ENCODE measurements around the gene YES1.

The YES1 gene

DNA sequence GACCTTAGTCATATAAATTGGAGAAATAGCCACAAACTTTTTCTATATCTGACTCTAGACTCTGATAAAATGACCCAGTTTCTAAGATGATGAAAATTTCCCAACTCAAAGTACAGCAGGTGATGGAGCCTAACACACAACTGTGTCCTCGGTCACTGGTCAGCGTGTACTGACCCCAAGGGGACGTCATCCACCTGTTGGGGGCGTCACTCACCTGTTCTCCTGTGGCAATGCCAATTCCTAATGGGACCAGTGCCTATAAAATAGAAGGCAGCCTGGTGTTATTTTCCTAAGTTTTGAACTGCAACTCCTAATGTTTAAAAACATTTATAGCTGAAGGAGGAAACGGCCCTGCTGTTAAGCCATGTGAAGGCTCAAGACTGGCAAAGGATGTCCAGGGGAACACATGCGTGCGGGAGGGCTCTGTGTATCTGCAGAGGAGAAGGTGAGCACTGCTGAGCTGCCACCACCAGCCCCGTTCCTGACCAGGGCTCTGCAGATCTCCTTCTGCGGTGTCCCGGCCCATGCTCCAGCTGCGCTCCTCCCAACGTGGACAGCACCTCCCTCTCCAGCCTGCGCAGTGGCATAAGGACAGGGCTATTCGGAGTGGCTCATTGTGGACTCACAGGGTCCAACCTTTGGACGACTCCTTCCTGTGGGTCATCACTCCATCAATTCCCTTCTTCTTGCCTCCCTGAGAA, 133.4 kb downstream of the YES1 start (continued):
- TF ChIP-seq ZNF10 (tag by site-specific recombination; IDR thresholded peaks at IDR 0.05) (no peak), SCRT2 (tag by site-specific recombination; IDR thresholded peaks at IDR 0.05) (peak; percentile 61), ZNF660 (tag by site-specific recombination; IDR thresholded peaks at IDR 0.05) (no peak), ZNF548 (tag by site-specific recombination; IDR thresholded peaks at IDR 0.05) (no peak), ZNF266 (tag by site-specific recombination; IDR thresholded peaks at IDR 0.05; ENCODE audit: low read depth) (no peak), ZFP3 (tag by site-specific recombination; IDR thresholded peaks at IDR 0.05; ENCODE audit: low read depth) (no peak), ZNF600 (tag by site-specific recombination; IDR thresholded peaks at IDR 0.05) (peak; percentile 29; the same call in 1 of the 2 replicates), BCL11A (tag by site-specific recombination; IDR thresholded peaks at IDR 0.05; ENCODE audit: low read depth) (no peak), RBAK (tag by site-specific recombination; IDR thresholded peaks at IDR 0.05) (no peak)

DNA sequence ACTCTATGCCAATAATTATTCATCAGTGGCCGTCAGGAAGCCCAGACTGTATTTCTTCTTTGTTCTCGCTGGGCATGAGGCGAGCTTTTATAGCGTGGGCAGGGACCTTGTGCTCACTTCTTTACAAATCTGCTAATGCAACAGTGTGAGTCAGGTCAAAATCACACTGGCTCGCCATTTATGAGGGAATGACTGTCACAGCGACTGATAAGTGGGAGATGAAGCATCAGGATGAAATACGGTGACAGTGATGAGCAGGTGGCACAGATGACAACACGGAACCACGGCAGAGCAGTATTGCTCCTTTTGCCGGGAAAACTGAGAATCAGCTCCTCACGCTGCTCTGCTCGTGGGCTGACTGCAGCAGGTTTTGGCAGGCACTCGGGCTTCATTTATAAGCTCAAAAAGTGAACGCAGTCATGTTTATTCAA, 134.1 kb downstream of the YES1 start:
- CTCF ChIA-PET = interaction anchor here (0.6 to 3.8 kb wide), 5 partner anchors 10 to 161 kb away, joined by 3 to 19 read pairs (median 5); no protein-coding TSS in a partner anchor
- H3K27ac ChIP-seq (ENCODE audit: extremely low read depth, low read depth, low read length) = no peak overlapping the region
- no peaks in the 10 kb centered on the region for H3K9me3 ChIP-seq (ENCODE audit: control insufficient read depth, insufficient read depth, low read depth, low read length)
- no peak overlapping the region for H3K4me3 ChIP-seq (ENCODE audit: low read depth, low read length)
- POLR2A ChIA-PET = interaction anchor here (2.1 kb wide), 1 partner anchor 20 kb away, joined by 5 read pairs; no protein-coding TSS in a partner anchor
- no peaks in the 10 kb centered on the region for H3K4me1 ChIP-seq (ENCODE audit: control insufficient read depth, insufficient read depth, low read length)
- peaks cover 21 to 60% of the 10 kb centered on the region in 2 experiments for H3K36me3 ChIP-seq (ENCODE audit: control insufficient read depth in 2 of 2, insufficient read depth in 1 of 2, low read length in 2 of 2)
- TF ChIP-seq ZNF10 (tag by site-specific recombination; IDR thresholded peaks at IDR 0.05) (peak; percentile 72; the same call in 1 of the 2 replicates), ZFHX2 (tag by site-specific recombination; conservative IDR thresholded peaks at IDR 0.05) (0 out of 2 replicates have a peak, but pooled peaks have one; percentile 20), ZNF629 (tag by site-specific recombination; IDR thresholded peaks at IDR 0.05) (no peak)

DNA sequence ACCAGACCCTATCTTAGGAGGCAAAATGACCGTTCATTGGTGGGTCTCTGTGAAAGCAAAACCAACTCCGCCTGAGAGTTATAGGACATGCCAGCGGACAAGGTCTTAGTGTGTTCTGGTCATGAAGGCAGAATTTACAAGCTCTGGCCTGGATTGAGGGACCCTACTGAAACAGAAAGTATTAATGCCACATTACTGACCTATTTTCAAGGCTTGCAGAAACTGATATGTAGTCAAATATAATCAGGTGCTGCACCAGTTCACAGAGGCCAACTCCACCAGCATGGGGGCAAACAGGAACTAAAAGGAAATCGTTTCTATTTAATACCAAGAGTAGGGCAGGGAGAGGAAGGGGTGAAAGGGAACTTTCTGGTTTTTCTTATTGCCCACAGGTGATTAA, 134.9 kb downstream of the YES1 start:
- ChIA-PET CTCF (interaction anchor here (0.8 to 3.8 kb wide), 4 partner anchors 9 to 154 kb away, joined by 5 to 19 read pairs (median 6); no protein-coding TSS in a partner anchor), POLR2A (interaction anchor here (2.1 kb wide), 1 partner anchor 19 kb away, joined by 5 read pairs; no protein-coding TSS in a partner anchor)
- Histone ChIP-seq H3K36me3 (ENCODE audit: control insufficient read depth in 2 of 2, insufficient read depth in 1 of 2, low read length in 2 of 2) (peaks cover 23 to 64% of the 10 kb centered on the region in 2 experiments), H3K9me3 (ENCODE audit: control insufficient read depth, insufficient read depth, low read depth, low read length) (no peaks in the 10 kb centered on the region), H3K4me3 (ENCODE audit: low read depth, low read length) (no peak overlapping the region), H3K27ac (ENCODE audit: extremely low read depth, low read depth, low read length) (no peak overlapping the region), H3K4me1 (ENCODE audit: control insufficient read depth, insufficient read depth, low read length) (no peaks in the 10 kb centered on the region)
- TF ChIP-seq ZNF785 (tag by site-specific recombination; IDR thresholded peaks at IDR 0.05) = no peak
- TF ChIP-seq ZNF558 (tag by site-specific recombination; IDR thresholded peaks at IDR 0.05) = no peak
- no peak for TF ChIP-seq ZEB2 (tag by site-specific recombination; IDR thresholded peaks at IDR 0.05)
- TF ChIP-seq, protein P1, sequence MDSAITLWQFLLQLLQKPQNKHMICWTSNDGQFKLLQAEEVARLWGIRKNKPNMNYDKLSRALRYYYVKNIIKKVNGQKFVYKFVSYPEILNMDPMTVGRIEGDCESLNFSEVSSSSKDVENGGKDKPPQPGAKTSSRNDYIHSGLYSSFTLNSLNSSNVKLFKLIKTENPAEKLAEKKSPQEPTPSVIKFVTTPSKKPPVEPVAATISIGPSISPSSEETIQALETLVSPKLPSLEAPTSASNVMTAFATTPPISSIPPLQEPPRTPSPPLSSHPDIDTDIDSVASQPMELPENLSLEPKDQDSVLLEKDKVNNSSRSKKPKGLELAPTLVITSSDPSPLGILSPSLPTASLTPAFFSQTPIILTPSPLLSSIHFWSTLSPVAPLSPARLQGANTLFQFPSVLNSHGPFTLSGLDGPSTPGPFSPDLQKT (IDR thresholded peaks at IDR 0.05; ENCODE audit: borderline replicate concordance, low read depth, low read length) = no peak
- no peak for TF ChIP-seq KLF16 (tag by site-specific recombination; IDR thresholded peaks at IDR 0.05)
- no peak for TF ChIP-seq ZNF548 (tag by site-specific recombination; IDR thresholded peaks at IDR 0.05)
- TF ChIP-seq, protein P2, sequence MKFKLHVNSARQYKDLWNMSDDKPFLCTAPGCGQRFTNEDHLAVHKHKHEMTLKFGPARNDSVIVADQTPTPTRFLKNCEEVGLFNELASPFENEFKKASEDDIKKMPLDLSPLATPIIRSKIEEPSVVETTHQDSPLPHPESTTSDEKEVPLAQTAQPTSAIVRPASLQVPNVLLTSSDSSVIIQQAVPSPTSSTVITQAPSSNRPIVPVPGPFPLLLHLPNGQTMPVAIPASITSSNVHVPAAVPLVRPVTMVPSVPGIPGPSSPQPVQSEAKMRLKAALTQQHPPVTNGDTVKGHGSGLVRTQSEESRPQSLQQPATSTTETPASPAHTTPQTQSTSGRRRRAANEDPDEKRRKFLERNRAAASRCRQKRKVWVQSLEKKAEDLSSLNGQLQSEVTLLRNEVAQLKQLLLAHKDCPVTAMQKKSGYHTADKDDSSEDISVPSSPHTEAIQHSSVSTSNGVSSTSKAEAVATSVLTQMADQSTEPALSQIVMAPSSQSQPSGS (tag by site-specific recombination; IDR thresholded peaks at IDR 0.05; ENCODE audit: low read depth) = no peak
- no peak for TF ChIP-seq ZXDB (tag by site-specific recombination; IDR thresholded peaks at IDR 0.05)
- TF ChIP-seq ZNF335 (tag by site-specific recombination; conservative IDR thresholded peaks at IDR 0.05) = no peak
- TF ChIP-seq MYNN (tag by site-specific recombination; IDR thresholded peaks at IDR 0.05; ENCODE audit: borderline replicate concordance) = no peak
- TF ChIP-seq MZF1 (tag by site-specific recombination; IDR thresholded peaks at IDR 0.05; ENCODE audit: borderline replicate concordance) = no peak
- TF ChIP-seq, protein P3, sequence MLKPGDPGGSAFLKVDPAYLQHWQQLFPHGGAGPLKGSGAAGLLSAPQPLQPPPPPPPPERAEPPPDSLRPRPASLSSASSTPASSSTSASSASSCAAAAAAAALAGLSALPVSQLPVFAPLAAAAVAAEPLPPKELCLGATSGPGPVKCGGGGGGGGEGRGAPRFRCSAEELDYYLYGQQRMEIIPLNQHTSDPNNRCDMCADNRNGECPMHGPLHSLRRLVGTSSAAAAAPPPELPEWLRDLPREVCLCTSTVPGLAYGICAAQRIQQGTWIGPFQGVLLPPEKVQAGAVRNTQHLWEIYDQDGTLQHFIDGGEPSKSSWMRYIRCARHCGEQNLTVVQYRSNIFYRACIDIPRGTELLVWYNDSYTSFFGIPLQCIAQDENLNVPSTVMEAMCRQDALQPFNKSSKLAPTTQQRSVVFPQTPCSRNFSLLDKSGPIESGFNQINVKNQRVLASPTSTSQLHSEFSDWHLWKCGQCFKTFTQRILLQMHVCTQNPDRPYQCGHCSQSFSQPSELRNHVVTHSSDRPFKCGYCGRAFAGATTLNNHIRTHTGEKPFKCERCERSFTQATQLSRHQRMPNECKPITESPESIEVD (tag by site-specific recombination; IDR thresholded peaks at IDR 0.05) = no peak
- TF ChIP-seq, protein P4, sequence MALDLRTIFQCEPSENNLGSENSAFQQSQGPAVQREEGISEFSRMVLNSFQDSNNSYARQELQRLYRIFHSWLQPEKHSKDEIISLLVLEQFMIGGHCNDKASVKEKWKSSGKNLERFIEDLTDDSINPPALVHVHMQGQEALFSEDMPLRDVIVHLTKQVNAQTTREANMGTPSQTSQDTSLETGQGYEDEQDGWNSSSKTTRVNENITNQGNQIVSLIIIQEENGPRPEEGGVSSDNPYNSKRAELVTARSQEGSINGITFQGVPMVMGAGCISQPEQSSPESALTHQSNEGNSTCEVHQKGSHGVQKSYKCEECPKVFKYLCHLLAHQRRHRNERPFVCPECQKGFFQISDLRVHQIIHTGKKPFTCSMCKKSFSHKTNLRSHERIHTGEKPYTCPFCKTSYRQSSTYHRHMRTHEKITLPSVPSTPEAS (tag by site-specific recombination; IDR thresholded peaks at IDR 0.05) = no peak
- no peak for TF ChIP-seq REPIN1 (tag by site-specific recombination; IDR thresholded peaks at IDR 0.05; ENCODE audit: low read depth)
- TF ChIP-seq KLF10 (tag by site-specific recombination; IDR thresholded peaks at IDR 0.05) = no peak
- TF ChIP-seq ZNF514 (tag by site-specific recombination; IDR thresholded peaks at IDR 0.05) = no peak
- no peak for TF ChIP-seq ZSCAN23 (tag by site-specific recombination; IDR thresholded peaks at IDR 0.05)
